GM13976 (cell line): ENCODE data around the gene CTTNBP2NL.
"Not testable (repeated sequence)": the region's sequence is repeated elsewhere in the genome, so short reads cannot be mapped to it uniquely, and the experiment has no call there.

ENCODE experiments used
- DNase-seq: peaks from one replicate; pipeline ENCODE4 v3.0.0; 2012; ENCODE audit warnings: low spot score
- CTCF ChIP-seq: IDR thresholded peaks from 2 replicates; pipeline ENCODE4 v1.5.1; 2012; ENCODE audit warnings: borderline replicate concordance, mild to moderate bottlenecking; ENCODE audit not compliant: insufficient read depth; ENCODE audit errors: extremely low read depth, missing control alignments, control extremely low read depth
- in situ Hi-C: fragments of 300-500 bp; cut with MboI; formaldehyde crosslinking; loops from one replicate; pipeline ENCODE4 v1.12.0; 2022; ENCODE audit warnings: low sequenced_read_pairs, mixed read lengths, inconsistent platforms; ENCODE audit not compliant: unreplicated experiment

CTTNBP2NL gene

GRCh38 chr1:112423207-112423606, 27.2 kb downstream of the CTTNBP2NL start:
- in situ Hi-C loops = no loop called here
- DNase-seq = no peak

GRCh38 chr1:112423666-112424065, 27.7 kb downstream of the CTTNBP2NL start:
- DNase-seq, in situ Hi-C loops: not testable (repeated sequence)

More at GRCh38 chr1:112423207-112423606, 27.2 kb downstream of the CTTNBP2NL start:
- TF ChIP-seq CTCF = no peak

GRCh38 chr1:112429749-112430148, 33.7 kb downstream of the CTTNBP2NL start:
- in situ Hi-C loops = no loop called here
- no peak for TF ChIP-seq CTCF
- DNase-seq = no peak

GRCh38 chr1:112431038-112431437, 35.0 kb downstream of the CTTNBP2NL start:
- in situ Hi-C loops = no loop called here
- TF ChIP-seq CTCF = no peak
- DNase-seq = no peak

- TF ChIP-seq CTCF = no peak
- in situ Hi-C loops = no loop called here
- DNase-seq = no peak
Observed at GRCh38 chr1:112435448-112435847, 39.4 kb downstream of the CTTNBP2NL start.

- TF ChIP-seq CTCF = no peak
- no peak for DNase-seq
- in situ Hi-C loops = no loop called here
Observed at GRCh38 chr1:112436384-112437156, 40.6 kb downstream of the CTTNBP2NL start.

GRCh38 chr1:112438156-112438555, 42.1 kb downstream of the CTTNBP2NL start:
- DNase-seq, in situ Hi-C loops: not testable (repeated sequence)

- TF ChIP-seq CTCF = no peak
- in situ Hi-C loops = no loop called here
- DNase-seq = no peak
Observed at GRCh38 chr1:112439592-112439991, 43.6 kb downstream of the CTTNBP2NL start.
